Stimulated activated CD4-positive, alpha-beta T cell treated with anti-CD3 and anti-CD28 coated beads, Interleukin-4, amount 100 ng/mL, for 24 hours (primary cell): ENCODE data around the gene CTSH.
"Not testable (repeated sequence)": the region's sequence is repeated elsewhere in the genome, so short reads cannot be mapped to it uniquely, and the experiment has no call there.

ENCODE experiments used
- DNase-seq: peaks from one replicate; pipeline ENCODE4 v3.0.0-alpha.2; 2020

CTSH gene

GRCh38 chr15:78938658-78939488 is 6.0 kb downstream of the CTSH start:
- no peak for DNase-seq

- DNase-seq: no peak
Observed at GRCh38 chr15:78937132-78937739, 7.6 kb downstream of the CTSH start.

DNA sequence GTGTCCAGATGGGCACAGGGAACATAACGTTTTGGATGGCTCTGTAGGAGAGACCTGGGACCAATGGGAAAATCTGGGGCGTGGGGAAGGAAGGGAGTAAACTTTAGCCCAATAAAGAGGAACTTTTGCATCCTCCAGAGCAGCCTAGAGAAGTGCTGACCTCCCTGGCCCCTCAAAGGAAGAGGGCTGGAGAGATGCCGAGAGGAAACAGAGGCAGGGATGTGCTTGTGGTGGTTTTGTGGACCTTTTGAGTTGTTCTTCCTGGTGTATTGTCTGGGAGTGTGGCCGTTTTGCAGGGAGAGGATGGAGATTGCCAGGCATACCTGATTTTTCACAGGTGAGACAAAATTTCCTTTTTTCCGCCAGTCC is 10.2 kb downstream of the CTSH start:
- no peak for DNase-seq

- no peak for DNase-seq
Observed at GRCh38 chr15:78933823-78934654, 10.8 kb downstream of the CTSH start.

- no peak for DNase-seq
Observed at GRCh38 chr15:78933187-78933822, 11.5 kb downstream of the CTSH start.

DNA sequence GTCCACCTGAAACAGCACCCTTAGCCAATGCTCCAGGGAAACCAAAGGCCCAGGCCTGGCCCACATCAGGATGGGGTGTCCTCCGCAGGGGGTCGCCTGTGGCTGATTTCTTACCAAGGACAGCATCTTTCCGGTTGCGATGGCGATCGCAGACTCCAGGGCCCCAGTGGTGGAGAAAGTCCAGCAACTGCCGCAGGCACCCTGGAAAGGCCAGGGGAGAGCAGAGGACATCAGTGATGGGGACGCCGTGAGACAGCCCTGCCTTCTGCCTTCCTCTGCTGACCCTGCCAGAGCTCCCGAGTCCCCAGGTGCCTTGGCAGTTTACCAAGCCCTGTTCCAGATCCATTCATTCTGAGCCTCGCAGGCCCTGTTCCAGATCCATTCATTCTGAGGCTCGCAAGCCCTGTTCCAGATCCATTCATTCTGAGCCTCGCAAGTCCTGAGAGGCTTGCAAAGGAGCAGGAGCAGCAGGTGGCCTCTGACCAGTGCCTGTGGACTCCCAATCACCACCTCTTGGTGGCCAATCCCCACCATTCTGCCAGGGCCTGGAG is 12.5 kb downstream of the CTSH start:
- DNase-seq: no peak

- no peak for DNase-seq
Observed at GRCh38 chr15:78931439-78932257, 13.2 kb downstream of the CTSH start.

GRCh38 chr15:78930577-78931388 is 14.1 kb downstream of the CTSH start:
- DNase-seq: no peak

GRCh38 chr15:78929536-78930264 is 15.1 kb downstream of the CTSH start:
- DNase-seq: no peak

GRCh38 chr15:78928616-78929093 is 16.2 kb downstream of the CTSH start:
- no peak for DNase-seq

- DNase-seq: not testable (repeated sequence)
Observed at GRCh38 chr15:78928176-78928575, 16.7 kb downstream of the CTSH start.

- no peak for DNase-seq
Observed at GRCh38 chr15:78927077-78927790, 17.6 kb downstream of the CTSH start.

GRCh38 chr15:78925956-78926743 is 18.7 kb downstream of the CTSH start:
- no peak for DNase-seq

DNA sequence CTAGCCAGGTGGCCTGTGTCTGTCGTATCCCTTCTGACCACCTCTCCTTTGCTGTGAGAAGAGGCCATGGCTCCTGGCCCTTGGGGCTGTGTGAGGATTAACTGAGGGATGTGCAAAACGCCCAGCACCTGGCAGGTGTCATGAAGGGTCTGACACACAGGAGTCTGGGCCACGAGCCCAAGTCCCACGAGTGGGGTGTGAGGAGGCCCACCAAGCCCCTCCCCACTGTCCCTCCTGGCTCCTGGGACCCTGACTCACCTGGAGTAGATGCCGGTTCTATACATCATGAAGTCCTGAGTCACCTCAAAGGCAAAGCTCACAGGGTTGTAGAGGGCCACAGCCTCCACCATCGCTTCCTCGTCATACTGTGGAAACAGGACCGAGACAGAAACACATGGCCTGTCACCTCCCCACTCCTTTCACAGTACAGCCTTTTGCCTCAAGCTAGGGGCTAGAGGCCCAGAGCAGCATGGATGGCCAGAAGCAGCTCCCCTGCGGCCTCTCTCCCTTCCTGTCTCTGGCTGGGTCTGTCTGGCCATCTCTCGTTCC is 19.7 kb downstream of the CTSH start:
- no peak for DNase-seq

DNA sequence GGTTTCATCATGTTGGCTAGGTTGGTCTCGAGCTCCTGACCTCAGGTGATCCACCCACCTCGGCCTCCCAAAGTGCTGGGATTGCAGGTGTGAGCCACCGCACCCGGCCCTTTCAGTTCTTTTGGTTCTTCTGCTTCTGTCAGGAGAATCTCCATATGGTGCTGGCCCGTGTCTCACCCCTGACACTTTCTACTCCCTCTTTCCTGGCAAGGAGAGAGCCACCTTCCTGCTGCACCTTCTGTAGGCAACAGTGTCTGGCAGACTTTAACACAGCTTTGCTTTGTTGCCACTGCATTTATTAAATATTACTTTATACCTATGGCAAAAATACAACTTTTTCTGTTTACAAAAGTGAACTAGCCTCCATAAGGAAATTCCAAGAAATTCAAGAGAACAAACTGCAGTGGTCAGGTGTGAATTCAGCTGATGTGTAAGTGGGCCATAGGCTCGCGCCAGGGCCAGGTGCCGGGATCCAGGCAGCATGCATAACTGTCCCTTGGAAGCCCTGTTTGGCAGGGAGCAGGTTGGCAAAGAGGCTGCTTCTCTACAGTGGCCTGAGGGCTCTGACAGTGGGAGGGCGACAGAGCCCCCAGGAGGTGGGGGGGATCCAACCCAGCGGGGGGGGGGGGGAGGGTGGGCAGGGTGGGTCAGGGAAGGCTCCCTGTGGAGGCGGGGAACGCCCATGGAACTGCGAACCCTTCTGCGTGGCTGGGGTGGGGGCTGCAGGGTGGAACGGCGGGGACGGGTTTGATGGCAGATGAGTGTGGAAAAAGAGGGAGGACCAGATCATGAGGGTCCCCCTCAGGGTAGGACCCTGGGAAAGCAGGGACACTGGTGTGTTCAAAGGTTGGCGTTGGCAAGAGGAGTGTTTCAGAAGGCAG is 21.1 kb downstream of the CTSH start:
- no peak for DNase-seq

DNA sequence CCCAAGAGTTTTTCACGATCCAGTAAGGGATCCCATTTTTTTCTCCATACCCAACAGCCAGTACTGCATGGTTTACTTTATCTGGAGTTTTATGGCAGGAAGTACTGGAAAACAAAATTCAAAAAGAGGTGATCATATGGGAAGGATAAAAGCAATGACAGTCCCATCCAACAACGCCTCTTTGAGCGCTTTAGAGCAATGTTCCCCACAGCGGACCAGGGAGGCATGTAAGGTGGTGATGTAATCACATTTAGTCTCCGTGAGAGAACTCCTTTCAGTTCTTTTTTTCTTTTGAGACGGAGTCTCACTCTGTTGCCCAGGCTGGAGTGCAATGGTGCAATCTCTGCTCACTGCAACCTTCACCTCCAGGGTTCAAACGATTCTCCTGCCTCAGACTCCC is 21.8 kb downstream of the CTSH start:
- no peak for DNase-seq

GRCh38 chr15:78922527-78922926 is 22.3 kb downstream of the CTSH start:
- DNase-seq: no peak
